ENCODE data around the gene TGM1.
"Not testable (repeated sequence)": the region's sequence is repeated elsewhere in the genome, so short reads cannot be mapped to it uniquely, and the experiment has no call there.

TGM1 gene

GRCh38 chr14:24213866-24214662 lies 48.9 kb downstream of the TGM1 start:
- Mint-ChIP-seq H3K4me1 (peaks cover 37 to 72% of the 10 kb centered on the region in 2 donors), H3K4me3 (peak overlapping the region; percentile 91 to 92), H3K9me3 (no peaks in the 10 kb centered on the region), H3K27me3 (no peaks in the 10 kb centered on the region), H3K36me3 (peaks cover 29 to 45% of the 10 kb centered on the region in 2 donors), H3K27ac (peak overlapping the region; percentile 98)
- no peak for DNase-seq
- ATAC-seq (replicated peaks), result no peak

- no peaks in the 10 kb centered on the region for H3K27me3 Mint-ChIP-seq
- peaks cover 33 to 48% of the 10 kb centered on the region in 2 donors for H3K36me3 Mint-ChIP-seq
- ATAC-seq (replicated peaks) (peak; percentile 83 to 85), DNase-seq (peak; percentile 96)
- H3K27ac Mint-ChIP-seq, result peak within 1 kb of the TSS; percentile 98
- no peaks in the 10 kb centered on the region for H3K9me3 Mint-ChIP-seq
- peaks cover 37 to 76% of the 10 kb centered on the region in 2 donors for H3K4me1 Mint-ChIP-seq
- H3K4me3 Mint-ChIP-seq, result peak within 1 kb of the TSS; percentile 91 to 92
Measured at GRCh38 chr14:24212924-24213865, 49.8 kb downstream of the TGM1 start, which contains the start of gene CHMP4A. Gene CHMP4A (minus strand): TSS chr14:24213488. CDS start chr14:24213439, 49 bp downstream.

DNA sequence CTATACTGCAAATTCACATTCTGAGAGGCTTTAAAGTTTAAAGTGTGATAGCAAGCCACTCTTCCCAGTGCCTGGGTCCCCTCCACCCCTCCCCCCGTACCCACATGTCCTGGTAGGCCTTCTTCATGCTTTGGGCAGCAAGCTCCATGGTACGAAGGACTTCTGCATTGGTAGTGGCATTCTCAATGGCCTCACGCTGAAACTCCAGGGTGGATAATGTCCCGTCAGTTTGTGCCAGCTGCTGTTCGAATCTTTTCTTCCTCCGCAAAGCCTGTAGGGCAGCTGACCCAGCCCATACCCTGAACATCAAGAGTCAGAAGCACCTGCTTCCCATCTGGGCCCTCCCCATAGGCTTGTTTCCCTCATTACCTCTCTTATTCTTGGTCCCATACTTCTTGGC lies 51.7 kb downstream of the TGM1 start:
- no peaks in the 10 kb centered on the region for H3K27me3 Mint-ChIP-seq
- no peaks in the 10 kb centered on the region for H3K9me3 Mint-ChIP-seq
- peaks cover 44 to 56% of the 10 kb centered on the region in 2 donors for H3K36me3 Mint-ChIP-seq
- peaks cover 46 to 89% of the 10 kb centered on the region in 2 donors for H3K4me1 Mint-ChIP-seq
- ATAC-seq (replicated peaks), result no peak
- H3K4me3 Mint-ChIP-seq, result peak overlapping the region; percentile 91 to 92
- peak overlapping the region; percentile 83 for H3K27ac Mint-ChIP-seq
- DNase-seq, result no peak

DNA sequence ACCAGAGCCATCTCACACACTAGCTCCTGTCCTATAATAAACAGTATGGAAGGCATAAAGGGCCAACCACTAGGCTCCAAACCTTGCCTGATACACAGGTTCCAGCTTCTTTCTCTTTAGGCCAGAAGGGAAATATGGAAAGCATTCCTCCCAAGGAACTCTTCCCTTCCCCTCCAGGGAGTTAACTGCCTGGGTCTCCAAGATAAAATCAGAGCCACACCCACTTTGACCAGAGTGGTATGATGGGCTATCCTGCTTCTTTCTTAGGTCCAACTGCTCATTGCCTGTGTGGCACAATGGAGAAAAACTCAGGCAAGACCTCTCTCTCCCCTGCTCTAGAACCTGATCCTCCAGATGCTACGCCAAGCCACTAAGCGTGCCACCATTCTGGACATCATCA lies 55.4 kb downstream of the TGM1 start:
- Mint-ChIP-seq H3K27me3 (no peaks in the 10 kb centered on the region), H3K27ac (peak overlapping the region; percentile 88), H3K9me3 (peaks cover 5% of the 10 kb centered on the region in 2 donors), H3K4me1 (peaks cover 35 to 74% of the 10 kb centered on the region in 2 donors), H3K4me3 (no peak overlapping the region), H3K36me3 (peaks cover 61 to 74% of the 10 kb centered on the region in 2 donors)
- DNase-seq (no peak), ATAC-seq (replicated peaks) (no peak)

- Mint-ChIP-seq H3K27ac (peak overlapping the region; percentile 88), H3K36me3 (peaks cover 64 to 78% of the 10 kb centered on the region in 2 donors)
Measured at GRCh38 chr14:24207104-24207551, 55.8 kb downstream of the TGM1 start.

DNA sequence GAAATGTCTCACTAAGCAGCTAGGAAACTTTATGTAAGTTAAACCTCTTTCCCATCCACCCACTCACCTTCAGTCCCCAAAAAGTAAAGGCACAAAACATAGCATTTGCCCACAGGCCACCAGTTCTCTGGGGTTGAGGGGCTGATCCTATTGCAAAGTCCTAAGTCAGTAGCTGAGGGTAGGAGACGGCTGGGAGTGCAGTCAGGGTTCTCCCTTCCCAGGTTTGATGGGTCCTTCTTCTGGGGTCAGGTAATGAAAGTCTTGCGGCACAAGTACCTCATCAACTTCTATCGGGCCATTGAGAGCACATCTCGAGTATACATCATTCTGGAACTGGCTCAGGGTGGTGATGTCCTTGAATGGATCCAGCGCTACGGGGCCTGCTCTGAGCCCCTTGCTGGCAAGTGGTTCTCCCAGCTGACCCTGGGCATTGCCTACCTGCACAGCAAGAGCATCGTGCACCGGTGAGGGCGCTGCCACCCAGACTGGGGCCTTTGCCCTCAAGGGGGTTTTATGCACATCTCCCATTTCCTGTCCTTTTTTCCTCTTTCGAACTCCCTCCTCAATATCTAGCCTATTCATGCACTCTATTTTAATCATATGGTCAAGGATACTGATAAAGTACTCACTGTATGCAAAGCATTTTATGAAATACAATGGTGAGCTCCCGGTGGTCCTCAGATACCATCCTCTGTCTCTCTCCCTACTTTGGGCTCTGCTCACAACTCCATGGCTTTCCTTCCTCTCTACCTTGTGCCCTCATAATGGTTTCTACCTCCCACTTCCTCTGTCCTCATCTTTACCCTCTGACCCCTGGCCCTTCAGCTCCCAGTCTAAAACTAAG lies 56.5 kb downstream of the TGM1 start:
- ATAC-seq (replicated peaks), result peak in 1 of 2 donors; percentile 4
- Mint-ChIP-seq H3K36me3 (peaks cover 68 to 81% of the 10 kb centered on the region in 2 donors), H3K9me3 (peaks cover 6 to 7% of the 10 kb centered on the region in 2 donors), H3K27ac (peak overlapping the region; percentile 88), H3K4me3 (peak overlapping the region; percentile 3 to 9), H3K4me1 (peaks cover 35 to 64% of the 10 kb centered on the region in 2 donors), H3K27me3 (no peaks in the 10 kb centered on the region)
- DNase-seq, result no peak

More at GRCh38 chr14:24207104-24207551, 55.8 kb downstream of the TGM1 start:
- DNase-seq, result no peak
- ATAC-seq (replicated peaks), result peak; percentile 83
- peak overlapping the region; percentile 3 to 9 for H3K4me3 Mint-ChIP-seq
- H3K27me3 Mint-ChIP-seq, result no peaks in the 10 kb centered on the region
- H3K4me1 Mint-ChIP-seq, result peaks cover 35 to 70% of the 10 kb centered on the region in 2 donors
- H3K9me3 Mint-ChIP-seq, result peaks cover 6 to 7% of the 10 kb centered on the region in 2 donors

DNA sequence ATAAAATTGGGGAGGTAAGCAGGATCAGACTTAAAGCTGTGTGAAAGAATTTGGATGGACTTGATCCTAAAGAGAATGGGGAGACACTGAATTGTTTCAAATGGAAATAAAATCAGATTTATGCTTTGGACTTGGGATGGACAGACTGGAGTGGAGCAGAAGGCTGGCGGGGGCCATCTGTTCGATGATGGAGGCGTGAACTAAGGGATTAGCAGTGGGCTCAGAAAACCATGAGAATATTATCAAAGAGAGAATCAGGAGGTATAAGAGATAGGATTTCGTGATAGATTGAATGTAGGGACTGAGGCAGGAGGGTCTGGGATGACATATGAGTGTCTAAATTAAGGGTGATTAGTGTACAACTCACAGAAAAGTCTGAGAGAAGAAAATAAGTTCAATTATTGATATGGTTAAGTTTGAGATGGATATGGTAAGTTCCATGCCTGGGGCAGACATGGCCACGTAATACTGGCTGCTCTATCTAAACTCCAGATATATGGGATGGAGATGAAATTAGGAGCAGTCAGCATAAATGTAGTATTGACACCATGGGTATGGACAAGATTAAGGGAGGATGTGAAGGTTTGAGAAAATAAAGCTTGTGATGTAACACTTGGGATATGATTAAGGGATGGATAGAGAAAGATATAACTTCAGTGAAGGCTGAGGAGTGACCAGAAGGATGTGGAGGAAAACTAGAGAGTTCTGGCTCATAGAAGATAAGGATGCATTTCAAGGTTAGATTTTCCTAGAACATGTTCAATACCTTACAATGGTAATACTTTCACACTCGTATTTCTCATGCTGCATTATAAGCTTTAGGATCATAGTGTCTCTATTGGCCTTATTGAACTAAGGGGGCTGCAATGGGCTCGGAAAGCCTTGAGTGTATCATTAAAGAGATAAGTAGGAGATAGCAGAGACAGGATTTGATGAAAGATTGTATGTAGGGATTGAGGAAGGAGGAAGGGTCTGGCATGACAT lies 58.5 kb downstream of the TGM1 start:
- H3K27ac Mint-ChIP-seq, result no peak overlapping the region
- no peak for ATAC-seq (replicated peaks)
- H3K4me3 Mint-ChIP-seq, result no peak overlapping the region
- H3K36me3 Mint-ChIP-seq, result peaks cover 68 to 79% of the 10 kb centered on the region in 2 donors
- no peaks in the 10 kb centered on the region for H3K27me3 Mint-ChIP-seq
- peaks cover 28 to 57% of the 10 kb centered on the region in 2 donors for H3K4me1 Mint-ChIP-seq
- no peak for DNase-seq
- H3K9me3 Mint-ChIP-seq, result peaks cover 6 to 7% of the 10 kb centered on the region in 2 donors

GRCh38 chr14:24203249-24203886 lies 59.6 kb downstream of the TGM1 start:
- DNase-seq; H3K27me3 Mint-ChIP-seq; H3K4me3 Mint-ChIP-seq; H3K27ac Mint-ChIP-seq; H3K9me3 Mint-ChIP-seq; ATAC-seq (replicated peaks): not testable (repeated sequence)
- Mint-ChIP-seq H3K36me3 (peaks cover 76 to 85% of the 10 kb centered on the region in 2 donors), H3K4me1 (peaks cover 36 to 61% of the 10 kb centered on the region in 2 donors)

DNA sequence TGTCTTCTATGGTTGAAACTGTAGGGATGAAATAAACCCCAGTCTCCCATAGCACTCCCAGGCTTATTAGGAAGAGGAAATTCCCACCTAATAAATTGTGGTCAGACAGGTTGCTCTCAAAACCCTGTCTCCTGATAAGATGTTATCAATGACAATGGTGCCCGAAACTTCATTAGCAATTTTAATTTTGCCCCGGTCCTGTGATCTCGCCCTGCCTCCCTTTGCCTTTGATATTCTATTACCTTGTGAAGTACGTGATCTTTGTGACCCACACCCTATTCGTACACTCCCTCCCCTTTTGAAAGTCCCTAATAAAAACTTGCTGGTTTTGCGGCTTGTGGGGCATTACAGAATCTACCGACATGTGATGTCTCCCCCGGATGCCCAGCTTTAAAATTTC lies 60.4 kb downstream of the TGM1 start:
- not testable (repeated sequence) for DNase-seq; H3K27ac Mint-ChIP-seq; H3K27me3 Mint-ChIP-seq; ATAC-seq (replicated peaks); H3K4me3 Mint-ChIP-seq; H3K9me3 Mint-ChIP-seq
- Mint-ChIP-seq H3K36me3 (peaks cover 71 to 79% of the 10 kb centered on the region in 2 donors), H3K4me1 (peaks cover 31 to 61% of the 10 kb centered on the region in 2 donors)

Measured in stimulated activated naive B cell treated with anti-CD40 and anti-IgM and Interleukin-4, amounts not matched to agents 10 μg/mL and 1 μg/mL and 100 μg/mL, for 72 hours (primary cell).